ENCODE data around the gene MGAT1. TPM values are rescaled to one million over a fixed set of nuclear protein-coding genes. Genes with fewer than 3 reads are reported as not detected.

Gene MGAT1
- total RNA-seq: 152 TPM

GRCh38 chr5:180802325-180803180, at the start of gene MGAT1:
Gene MGAT1 (minus strand): TSS chr5:180802806. CDS start chr5:180792971, 9,835 bp downstream.
- H3K4me1 ChIP-seq: peaks cover 91% of the 10 kb centered on the region
- intact Hi-C loops (cut with DNase I): loop anchor here (10.0 kb wide), 1 partner anchor 392 kb away; no protein-coding TSS in a partner anchor
- H3K9me3 ChIP-seq: no peaks in the 10 kb centered on the region
- TF ChIP-seq POLR2A (IDR thresholded peaks at IDR 0.05) (peak in 1 of 2 donors; percentile 84), POLR2AphosphoS5 (IDR thresholded peaks at IDR 0.05; ENCODE audit: insufficient read depth in 1 of 2, low read depth in 1 of 2) (peak; percentile 46 to 90), CTCF (IDR thresholded peaks at IDR 0.05) (peak in 1 of 3 experiments; percentile 9)
- H3K27ac ChIP-seq: peak within 1 kb of the TSS; percentile 99
- DNase-seq (ENCODE audit: extremely low spot score in 2 of 2): peak in 1 of 2 donors; percentile 95
- no peaks in the 10 kb centered on the region for H3K36me3 ChIP-seq
- H3K4me3 ChIP-seq: peak within 1 kb of the TSS; percentile 96 to 97
- no peaks in the 10 kb centered on the region for H3K27me3 ChIP-seq

GRCh38 chr5:180850434-180851078, 48.0 kb upstream of the MGAT1 start:
- intact Hi-C loops (cut with DNase I): no loop called here
- Histone ChIP-seq H3K9me3 (peaks cover 6% of the 10 kb centered on the region), H3K27me3 (no peaks in the 10 kb centered on the region), H3K4me3 (no peak overlapping the region), H3K4me1 (no peaks in the 10 kb centered on the region), H3K36me3 (peaks cover 0 to 38% of the 10 kb centered on the region in 2 donors), H3K27ac (no peak overlapping the region)
- TF ChIP-seq POLR2A (IDR thresholded peaks at IDR 0.05) (no peak), CTCF (IDR thresholded peaks at IDR 0.05) (no peak), POLR2AphosphoS5 (IDR thresholded peaks at IDR 0.05; ENCODE audit: insufficient read depth in 1 of 2, low read depth in 1 of 2) (no peak)
- peak in 1 of 2 donors; percentile 3 for DNase-seq (ENCODE audit: extremely low spot score in 2 of 2)

GRCh38 chr5:180849827-180850226, 47.2 kb upstream of the MGAT1 start:
- Histone ChIP-seq H3K4me3 (no peak overlapping the region), H3K4me1 (no peaks in the 10 kb centered on the region), H3K9me3 (peaks cover 6% of the 10 kb centered on the region), H3K27me3 (no peaks in the 10 kb centered on the region), H3K27ac (no peak overlapping the region), H3K36me3 (peaks cover 0 to 36% of the 10 kb centered on the region in 2 donors)
- TF ChIP-seq POLR2AphosphoS5 (IDR thresholded peaks at IDR 0.05; ENCODE audit: insufficient read depth in 1 of 2, low read depth in 1 of 2) (no peak), POLR2A (IDR thresholded peaks at IDR 0.05) (no peak), CTCF (IDR thresholded peaks at IDR 0.05) (no peak)
- intact Hi-C loops (cut with DNase I): no loop called here
- DNase-seq (ENCODE audit: extremely low spot score in 2 of 2): no peak

- no peak overlapping the region for H3K27ac ChIP-seq
- intact Hi-C loops (cut with DNase I): no loop called here
- H3K36me3 ChIP-seq: peaks cover 0 to 36% of the 10 kb centered on the region in 2 donors
- TF ChIP-seq POLR2AphosphoS5 (IDR thresholded peaks at IDR 0.05; ENCODE audit: insufficient read depth in 1 of 2, low read depth in 1 of 2): no peak
- no peak for TF ChIP-seq CTCF (IDR thresholded peaks at IDR 0.05)
- TF ChIP-seq POLR2A (IDR thresholded peaks at IDR 0.05): no peak
- H3K4me1 ChIP-seq: no peaks in the 10 kb centered on the region
- no peak overlapping the region for H3K4me3 ChIP-seq
- peaks cover 6% of the 10 kb centered on the region for H3K9me3 ChIP-seq
- no peaks in the 10 kb centered on the region for H3K27me3 ChIP-seq
- DNase-seq (ENCODE audit: extremely low spot score in 2 of 2): peak in 1 of 2 donors; percentile 6
Measured at GRCh38 chr5:180848878-180849277, 46.3 kb upstream of the MGAT1 start.
